ENCODE data around the gene GOLPH3L.
A peak's percentile ranks its signal among the peaks of the same experiment; 100 is the strongest.

The GOLPH3L gene

GRCh38 chr1:150706091-150706490, 9.1 kb upstream of the GOLPH3L start:
- no peak overlapping the region for H3K4me3 ChIP-seq (ENCODE audit: low read length in 2 of 2)
- no peak overlapping the region for H2BK15ac ChIP-seq (ENCODE audit: low read length)
- no peak overlapping the region for H2BK120ac ChIP-seq (ENCODE audit: low read depth, low read length)
- H3K4ac ChIP-seq (ENCODE audit: low read length) = no peak overlapping the region
- no peak overlapping the region for H4K91ac ChIP-seq (ENCODE audit: low read depth, low read length, poor library complexity)
- no peak overlapping the region for H3K4me2 ChIP-seq (ENCODE audit: insufficient read depth, low read length, poor library complexity, severe bottlenecking)
- no peak overlapping the region for H3K14ac ChIP-seq (ENCODE audit: low read length)
- no peak overlapping the region for H3K18ac ChIP-seq (ENCODE audit: low read length)
- no peaks in the 10 kb centered on the region for H3K4me1 ChIP-seq (ENCODE audit: control insufficient read depth in 2 of 2, insufficient read depth in 1 of 2, low read depth in 1 of 2, low read length in 2 of 2)
- no peaks in the 10 kb centered on the region for H3K36me3 ChIP-seq (replicated peaks in 1 of 2; ENCODE audit: control insufficient read depth in 2 of 2, insufficient read depth in 2 of 2, low read length in 2 of 2)
- no peak overlapping the region for H2AFZ ChIP-seq (ENCODE audit: low read length)
- no CpG with 5 or more reads among the region's 1 CpG for WGBS, 2 donors (ENCODE audit: extremely low coverage in 2 of 2, insufficient read length in 2 of 2, insufficient replicate concordance in 1 of 2)
- no peak for DNase-seq (ENCODE audit: low spot score)
- H3K79me1 ChIP-seq (ENCODE audit: low read depth, low read length) = no peaks in the 10 kb centered on the region
- no peak overlapping the region for H2AK5ac ChIP-seq (ENCODE audit: low read depth, low read length)
- H2BK5ac ChIP-seq (ENCODE audit: low read length) = no peak overlapping the region
- no peak overlapping the region for H3K23ac ChIP-seq (ENCODE audit: low read depth, low read length, poor library complexity)
- no peak overlapping the region for H4K8ac ChIP-seq (ENCODE audit: low read depth, low read length)
- H3K27me3 ChIP-seq (ENCODE audit: control insufficient read depth in 3 of 3, insufficient read depth in 3 of 3, low read depth in 1 of 3, low read length in 3 of 3) = peaks cover 0 to 21% (median 0%) of the 10 kb centered on the region in 3 experiments
- H3K27ac ChIP-seq (replicated peaks; ENCODE audit: low read length) = no peak overlapping the region
- H3K9me3 ChIP-seq (replicated peaks in 1 of 2; ENCODE audit: control insufficient read depth in 2 of 2, insufficient read depth in 1 of 2, low read depth in 1 of 2, low read length in 2 of 2) = no peaks in the 10 kb centered on the region
- no peak overlapping the region for H2BK12ac ChIP-seq (ENCODE audit: low read length)
- H3K9ac ChIP-seq (ENCODE audit: low read depth, low read length, poor library complexity) = no peak overlapping the region

DNA sequence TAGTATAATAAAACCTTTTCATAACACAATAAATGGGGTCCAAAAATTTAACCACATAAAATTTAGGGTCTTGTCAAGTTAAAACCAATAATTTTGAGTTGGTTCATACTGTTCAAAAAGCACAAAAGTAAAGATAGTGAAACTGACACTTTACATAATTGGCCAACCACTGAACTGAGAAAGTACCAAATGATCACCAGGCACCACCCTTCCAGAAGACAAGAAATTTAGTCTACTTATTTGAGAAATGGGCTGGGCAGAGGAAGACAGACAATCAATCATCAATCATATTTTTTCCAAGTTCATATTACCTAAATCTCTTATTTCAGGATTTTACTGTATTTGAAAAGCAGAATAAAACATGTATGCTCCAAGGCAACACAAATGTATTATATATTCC, 6.5 kb upstream of the GOLPH3L start:
- no peak overlapping the region for H2BK120ac ChIP-seq (ENCODE audit: low read depth, low read length)
- H3K4ac ChIP-seq (ENCODE audit: low read length) = no peak overlapping the region
- H2BK5ac ChIP-seq (ENCODE audit: low read length) = no peak overlapping the region
- no peak overlapping the region for H3K27ac ChIP-seq (replicated peaks; ENCODE audit: low read length)
- no peak overlapping the region for H2AK5ac ChIP-seq (ENCODE audit: low read depth, low read length)
- no peak for DNase-seq (ENCODE audit: low spot score)
- H3K23ac ChIP-seq (ENCODE audit: low read depth, low read length, poor library complexity) = no peak overlapping the region
- no peak overlapping the region for H3K18ac ChIP-seq (ENCODE audit: low read length)
- H3K9ac ChIP-seq (ENCODE audit: low read depth, low read length, poor library complexity) = no peak overlapping the region
- H2BK12ac ChIP-seq (ENCODE audit: low read length) = no peak overlapping the region
- H3K4me1 ChIP-seq (ENCODE audit: control insufficient read depth in 2 of 2, insufficient read depth in 1 of 2, low read depth in 1 of 2, low read length in 2 of 2) = no peaks in the 10 kb centered on the region
- H3K79me1 ChIP-seq (ENCODE audit: low read depth, low read length) = no peaks in the 10 kb centered on the region
- no peak overlapping the region for H3K4me2 ChIP-seq (ENCODE audit: insufficient read depth, low read length, poor library complexity, severe bottlenecking)
- H3K9me3 ChIP-seq (replicated peaks in 1 of 2; ENCODE audit: control insufficient read depth in 2 of 2, insufficient read depth in 1 of 2, low read depth in 1 of 2, low read length in 2 of 2) = no peaks in the 10 kb centered on the region
- no peaks in the 10 kb centered on the region for H3K36me3 ChIP-seq (replicated peaks in 1 of 2; ENCODE audit: control insufficient read depth in 2 of 2, insufficient read depth in 2 of 2, low read length in 2 of 2)
- H4K8ac ChIP-seq (ENCODE audit: low read depth, low read length) = no peak overlapping the region
- no peak overlapping the region for H4K91ac ChIP-seq (ENCODE audit: low read depth, low read length, poor library complexity)
- no peak overlapping the region for H3K4me3 ChIP-seq (ENCODE audit: low read length in 2 of 2)
- no peak overlapping the region for H3K14ac ChIP-seq (ENCODE audit: low read length)
- no peak overlapping the region for H2AFZ ChIP-seq (ENCODE audit: low read length)
- H2BK15ac ChIP-seq (ENCODE audit: low read length) = no peak overlapping the region
- peaks cover 0 to 21% (median 0%) of the 10 kb centered on the region in 3 experiments for H3K27me3 ChIP-seq (ENCODE audit: control insufficient read depth in 3 of 3, insufficient read depth in 3 of 3, low read depth in 1 of 3, low read length in 3 of 3)

DNA sequence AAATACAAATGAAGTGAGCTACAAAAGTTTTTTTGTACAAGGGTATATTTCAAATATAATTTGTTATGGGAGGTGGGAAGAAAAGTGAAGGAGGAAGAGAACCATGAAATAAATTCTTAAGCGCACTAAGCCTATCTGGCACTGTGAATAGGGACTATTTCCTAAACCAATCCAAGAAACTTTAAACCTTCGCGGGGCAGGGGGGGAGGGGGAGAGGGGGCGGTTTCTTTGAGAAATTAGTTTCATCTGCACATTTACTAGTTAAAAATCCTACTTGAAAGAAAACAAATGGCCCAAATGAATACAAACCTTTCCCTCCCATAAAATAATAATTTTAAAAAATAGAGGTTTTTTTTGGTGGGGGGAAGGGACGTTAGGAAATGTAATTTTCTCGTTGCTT, 364 bp downstream of the GOLPH3L start:
- Histone ChIP-seq H3K14ac (ENCODE audit: low read length) (no peak overlapping the region), H3K27ac (replicated peaks; ENCODE audit: low read length) (peak overlapping the region; percentile 58), H4K8ac (ENCODE audit: low read depth, low read length) (no peak overlapping the region), H2BK120ac (ENCODE audit: low read depth, low read length) (no peak overlapping the region), H3K4ac (ENCODE audit: low read length) (no peak overlapping the region), H3K18ac (ENCODE audit: low read length) (no peak overlapping the region), H3K4me3 (ENCODE audit: low read length in 2 of 2) (peak overlapping the region; percentile 77 to 87), H2AFZ (ENCODE audit: low read length) (peak overlapping the region; percentile 75), H3K79me1 (ENCODE audit: low read depth, low read length) (no peaks in the 10 kb centered on the region), H3K9ac (ENCODE audit: low read depth, low read length, poor library complexity) (peak overlapping the region; percentile 88), H3K9me3 (replicated peaks in 1 of 2; ENCODE audit: control insufficient read depth in 2 of 2, insufficient read depth in 1 of 2, low read depth in 1 of 2, low read length in 2 of 2) (no peaks in the 10 kb centered on the region), H3K4me2 (ENCODE audit: insufficient read depth, low read length, poor library complexity, severe bottlenecking) (no peak overlapping the region), H3K4me1 (ENCODE audit: control insufficient read depth in 2 of 2, insufficient read depth in 1 of 2, low read depth in 1 of 2, low read length in 2 of 2) (peaks cover 0 to 6% of the 10 kb centered on the region in 2 donors), H2BK5ac (ENCODE audit: low read length) (no peak overlapping the region), H2BK15ac (ENCODE audit: low read length) (no peak overlapping the region), H2BK12ac (ENCODE audit: low read length) (no peak overlapping the region), H4K91ac (ENCODE audit: low read depth, low read length, poor library complexity) (no peak overlapping the region), H3K23ac (ENCODE audit: low read depth, low read length, poor library complexity) (no peak overlapping the region), H3K36me3 (replicated peaks in 1 of 2; ENCODE audit: control insufficient read depth in 2 of 2, insufficient read depth in 2 of 2, low read length in 2 of 2) (peaks cover 0 to 32% of the 10 kb centered on the region in 2 donors), H2AK5ac (ENCODE audit: low read depth, low read length) (no peak overlapping the region), H3K27me3 (ENCODE audit: control insufficient read depth in 3 of 3, insufficient read depth in 3 of 3, low read depth in 1 of 3, low read length in 3 of 3) (no peaks in the 10 kb centered on the region)
- no peak for DNase-seq (ENCODE audit: low spot score)
- WGBS, 2 donors (ENCODE audit: extremely low coverage in 2 of 2, insufficient read length in 2 of 2, insufficient replicate concordance in 1 of 2) = no CpG with 5 or more reads among the region's 6 CpGs

GRCh38 chr1:150696162-150696561, 792 bp downstream of the GOLPH3L start:
- Histone ChIP-seq H3K18ac (ENCODE audit: low read length) (no peak overlapping the region), H2BK12ac (ENCODE audit: low read length) (no peak overlapping the region), H3K27me3 (ENCODE audit: control insufficient read depth in 3 of 3, insufficient read depth in 3 of 3, low read depth in 1 of 3, low read length in 3 of 3) (no peaks in the 10 kb centered on the region), H4K8ac (ENCODE audit: low read depth, low read length) (no peak overlapping the region), H4K91ac (ENCODE audit: low read depth, low read length, poor library complexity) (no peak overlapping the region), H3K4ac (ENCODE audit: low read length) (no peak overlapping the region), H3K9me3 (replicated peaks in 1 of 2; ENCODE audit: control insufficient read depth in 2 of 2, insufficient read depth in 1 of 2, low read depth in 1 of 2, low read length in 2 of 2) (no peaks in the 10 kb centered on the region), H2BK120ac (ENCODE audit: low read depth, low read length) (no peak overlapping the region), H2BK15ac (ENCODE audit: low read length) (no peak overlapping the region), H3K9ac (ENCODE audit: low read depth, low read length, poor library complexity) (no peak overlapping the region), H3K23ac (ENCODE audit: low read depth, low read length, poor library complexity) (no peak overlapping the region), H2AFZ (ENCODE audit: low read length) (peak overlapping the region; percentile 1), H3K79me1 (ENCODE audit: low read depth, low read length) (no peaks in the 10 kb centered on the region), H2BK5ac (ENCODE audit: low read length) (no peak overlapping the region), H3K4me2 (ENCODE audit: insufficient read depth, low read length, poor library complexity, severe bottlenecking) (peak overlapping the region; percentile 32), H3K36me3 (replicated peaks in 1 of 2; ENCODE audit: control insufficient read depth in 2 of 2, insufficient read depth in 2 of 2, low read length in 2 of 2) (peaks cover 0 to 36% of the 10 kb centered on the region in 2 donors), H3K4me3 (ENCODE audit: low read length in 2 of 2) (peak overlapping the region in 1 of 2 donors; percentile 77), H2AK5ac (ENCODE audit: low read depth, low read length) (no peak overlapping the region), H3K27ac (replicated peaks; ENCODE audit: low read length) (no peak overlapping the region), H3K14ac (ENCODE audit: low read length) (no peak overlapping the region), H3K4me1 (ENCODE audit: control insufficient read depth in 2 of 2, insufficient read depth in 1 of 2, low read depth in 1 of 2, low read length in 2 of 2) (peaks cover 0 to 6% of the 10 kb centered on the region in 2 donors)
- no peak for DNase-seq (ENCODE audit: low spot score)
- WGBS, 2 donors (ENCODE audit: extremely low coverage in 2 of 2, insufficient read length in 2 of 2, insufficient replicate concordance in 1 of 2) = no CpG with 5 or more reads among the region's 1 CpG

Data from neuronal stem cell (in vitro differentiated cells).